ENCODE data around the gene PHEX.
"Not testable (repeated sequence)": the region's sequence is repeated elsewhere in the genome, so short reads cannot be mapped to it uniquely, and the experiment has no call there.

PHEX gene

GRCh38 chrX:22248401-22248800 lies 216.3 kb downstream of the PHEX start:
- H3K9me3 ChIP-seq (ENCODE audit: insufficient read depth, low read depth, low read length) = no peaks in the 10 kb centered on the region
- no peaks in the 10 kb centered on the region for H3K36me3 ChIP-seq (ENCODE audit: insufficient read depth, low read length)
- H3K9ac ChIP-seq (ENCODE audit: low read depth, low read length) = no peak overlapping the region
- H3K27ac ChIP-seq (ENCODE audit: low read depth, low read length) = no peak overlapping the region
- no peak overlapping the region for H3K4me3 ChIP-seq (ENCODE audit: low read length)
- no peaks in the 10 kb centered on the region for H3K27me3 ChIP-seq (ENCODE audit: insufficient read depth, low read length)
- H3K4me1 ChIP-seq (ENCODE audit: insufficient read depth, low read length) = no peaks in the 10 kb centered on the region
- 80% methylated on average over 3 of the region's 3 CpGs for WGBS

DNA sequence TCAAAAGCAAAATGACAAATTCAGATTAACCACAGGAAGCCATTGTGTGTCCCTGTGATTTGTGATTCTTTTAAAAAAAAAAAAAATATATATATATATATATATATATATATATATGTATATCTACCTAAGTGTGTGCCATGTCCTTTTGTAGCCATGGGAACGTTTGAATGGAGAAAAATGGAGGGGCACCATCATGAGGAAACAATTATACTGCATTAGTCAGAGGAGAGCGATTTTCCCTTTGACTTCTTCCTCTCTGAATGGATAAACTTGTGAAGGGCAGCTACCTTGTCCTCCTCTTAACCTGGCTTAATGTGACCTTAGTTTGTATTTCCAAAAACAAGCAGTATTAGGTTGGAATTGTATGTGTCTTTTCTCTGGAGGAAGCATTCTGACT lies 217.2 kb downstream of the PHEX start:
- H3K4me3 ChIP-seq (ENCODE audit: low read length) = no peak overlapping the region

DNA sequence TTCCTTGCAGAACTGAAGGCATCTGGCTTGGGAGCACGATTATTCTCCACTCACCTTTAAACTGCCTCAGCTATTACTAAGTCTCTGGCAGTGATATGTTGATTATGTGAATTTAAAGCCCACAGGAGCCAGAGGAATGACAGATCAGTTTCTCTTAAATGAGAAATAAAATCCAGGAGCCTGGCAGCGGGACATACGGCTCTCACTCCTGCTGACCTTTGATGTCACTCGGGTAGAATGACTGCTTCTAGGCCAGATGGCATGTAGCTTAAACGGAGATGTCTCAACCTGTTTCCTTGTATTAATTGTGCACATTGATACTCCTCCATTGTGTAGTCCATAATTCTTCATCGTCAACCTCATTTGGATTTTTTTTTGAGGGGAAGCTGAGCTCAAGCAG lies 236.6 kb downstream of the PHEX start:
- no peaks in the 10 kb centered on the region for H3K4me1 ChIP-seq (ENCODE audit: insufficient read depth, low read length)
- no peak overlapping the region for H3K4me3 ChIP-seq (ENCODE audit: low read length)
- no peaks in the 10 kb centered on the region for H3K9me3 ChIP-seq (ENCODE audit: insufficient read depth, low read depth, low read length)
- H3K9ac ChIP-seq (ENCODE audit: low read depth, low read length) = no peak overlapping the region
- 93% methylated on average over 5 of the region's 6 CpGs for WGBS
- H3K27ac ChIP-seq (ENCODE audit: low read depth, low read length) = no peak overlapping the region
- no peaks in the 10 kb centered on the region for H3K27me3 ChIP-seq (ENCODE audit: insufficient read depth, low read length)
- no peaks in the 10 kb centered on the region for H3K36me3 ChIP-seq (ENCODE audit: insufficient read depth, low read length)

More for the DNA sequence above, 217.2 kb downstream of the PHEX start:
- Histone ChIP-seq H3K27me3 (ENCODE audit: insufficient read depth, low read length) (no peaks in the 10 kb centered on the region), H3K9ac (ENCODE audit: low read depth, low read length) (no peak overlapping the region), H3K4me1 (ENCODE audit: insufficient read depth, low read length) (no peaks in the 10 kb centered on the region), H3K27ac (ENCODE audit: low read depth, low read length) (no peak overlapping the region), H3K9me3 (ENCODE audit: insufficient read depth, low read depth, low read length) (no peaks in the 10 kb centered on the region), H3K36me3 (ENCODE audit: insufficient read depth, low read length) (no peaks in the 10 kb centered on the region)
- WGBS = 71% methylated on average over 1 of the region's 2 CpGs

GRCh38 chrX:22272613-22273012 lies 240.5 kb downstream of the PHEX start, which contains the start of gene CBLL2:
Gene CBLL2 (plus strand): TSS chrX:22272913. CDS start chrX:22272992, 79 bp downstream.
- Histone ChIP-seq H3K4me1 (ENCODE audit: insufficient read depth, low read length) (no peaks in the 10 kb centered on the region), H3K36me3 (ENCODE audit: insufficient read depth, low read length) (no peaks in the 10 kb centered on the region), H3K27me3 (ENCODE audit: insufficient read depth, low read length) (no peaks in the 10 kb centered on the region), H3K4me3 (ENCODE audit: low read length) (no peak within 1 kb of the TSS), H3K9ac (ENCODE audit: low read depth, low read length) (no peak within 1 kb of the TSS), H3K27ac (ENCODE audit: low read depth, low read length) (no peak within 1 kb of the TSS), H3K9me3 (ENCODE audit: insufficient read depth, low read depth, low read length) (no peaks in the 10 kb centered on the region)
- 95% methylated on average over 13 of the region's 13 CpGs for WGBS

GRCh38 chrX:22273714-22274317 lies 241.7 kb downstream of the PHEX start:
- Histone ChIP-seq H3K4me3 (ENCODE audit: low read length) (no peak overlapping the region), H3K27me3 (ENCODE audit: insufficient read depth, low read length) (no peaks in the 10 kb centered on the region), H3K27ac (ENCODE audit: low read depth, low read length) (no peak overlapping the region), H3K9me3 (ENCODE audit: insufficient read depth, low read depth, low read length) (no peaks in the 10 kb centered on the region), H3K9ac (ENCODE audit: low read depth, low read length) (no peak overlapping the region), H3K36me3 (ENCODE audit: insufficient read depth, low read length) (no peaks in the 10 kb centered on the region), H3K4me1 (ENCODE audit: insufficient read depth, low read length) (no peaks in the 10 kb centered on the region)
- WGBS = 96% methylated on average over 13 of the region's 15 CpGs

DNA sequence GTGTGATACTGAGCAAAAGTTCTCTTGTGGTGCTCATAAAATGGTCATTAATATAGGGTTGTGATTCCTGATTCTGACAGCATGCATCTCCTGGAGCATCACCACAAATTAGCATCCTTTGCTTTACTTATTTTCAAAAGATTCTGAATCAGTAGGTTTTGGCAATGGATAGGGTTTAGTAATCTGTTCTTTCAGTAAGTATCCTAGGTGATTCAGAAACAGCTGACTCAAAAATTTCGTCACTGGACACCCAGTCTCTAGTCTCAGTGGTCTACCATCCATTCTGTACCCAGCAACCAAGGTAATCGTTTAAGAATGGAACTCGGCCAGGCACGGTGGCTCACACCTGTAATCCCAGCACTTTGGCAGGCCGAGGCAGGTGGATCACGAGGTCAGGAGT lies 244.7 kb downstream of the PHEX start:
- Histone ChIP-seq H3K4me1 (ENCODE audit: insufficient read depth, low read length) (no peaks in the 10 kb centered on the region), H3K9me3 (ENCODE audit: insufficient read depth, low read depth, low read length) (no peaks in the 10 kb centered on the region), H3K4me3 (ENCODE audit: low read length) (no peak overlapping the region), H3K27me3 (ENCODE audit: insufficient read depth, low read length) (no peaks in the 10 kb centered on the region), H3K9ac (ENCODE audit: low read depth, low read length) (no peak overlapping the region), H3K36me3 (ENCODE audit: insufficient read depth, low read length) (no peaks in the 10 kb centered on the region), H3K27ac (ENCODE audit: low read depth, low read length) (no peak overlapping the region)
- WGBS = 96% methylated on average over 6 of the region's 6 CpGs

DNA sequence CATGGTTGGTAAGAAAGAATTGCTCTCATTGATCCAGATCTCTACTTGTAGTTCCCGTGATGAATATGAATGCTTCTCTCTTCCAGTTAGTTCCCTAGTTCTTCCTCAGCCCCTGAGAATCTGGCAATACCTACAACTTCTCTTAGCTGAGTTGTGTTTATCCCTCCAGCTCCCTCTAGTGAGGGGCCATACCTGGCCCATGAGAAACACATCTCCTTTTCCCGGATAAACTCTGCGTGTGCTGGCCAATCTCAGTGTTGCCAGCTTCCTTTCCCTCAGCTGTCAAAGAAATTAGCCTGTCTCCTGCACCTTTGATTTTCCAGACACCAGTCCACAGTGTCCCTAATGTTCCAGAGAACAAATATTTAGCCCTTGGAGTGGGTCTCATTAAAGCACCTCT lies 246.2 kb downstream of the PHEX start:
- Histone ChIP-seq H3K27ac (ENCODE audit: low read depth, low read length) (no peak overlapping the region), H3K9me3 (ENCODE audit: insufficient read depth, low read depth, low read length) (no peaks in the 10 kb centered on the region), H3K27me3 (ENCODE audit: insufficient read depth, low read length) (no peaks in the 10 kb centered on the region), H3K9ac (ENCODE audit: low read depth, low read length) (no peak overlapping the region), H3K4me3 (ENCODE audit: low read length) (no peak overlapping the region), H3K4me1 (ENCODE audit: insufficient read depth, low read length) (no peaks in the 10 kb centered on the region), H3K36me3 (ENCODE audit: insufficient read depth, low read length) (no peaks in the 10 kb centered on the region)
- WGBS = 78% methylated on average over 3 of the region's 3 CpGs

GRCh38 chrX:22289209-22289608 lies 257.1 kb downstream of the PHEX start:
- H3K27me3 ChIP-seq (ENCODE audit: insufficient read depth, low read length); H3K27ac ChIP-seq (ENCODE audit: low read depth, low read length); H3K4me1 ChIP-seq (ENCODE audit: insufficient read depth, low read length); H3K36me3 ChIP-seq (ENCODE audit: insufficient read depth, low read length); H3K4me3 ChIP-seq (ENCODE audit: low read length); H3K9ac ChIP-seq (ENCODE audit: low read depth, low read length); H3K9me3 ChIP-seq (ENCODE audit: insufficient read depth, low read depth, low read length): not testable (repeated sequence)
- WGBS = 95% methylated on average over 3 of the region's 3 CpGs

DNA sequence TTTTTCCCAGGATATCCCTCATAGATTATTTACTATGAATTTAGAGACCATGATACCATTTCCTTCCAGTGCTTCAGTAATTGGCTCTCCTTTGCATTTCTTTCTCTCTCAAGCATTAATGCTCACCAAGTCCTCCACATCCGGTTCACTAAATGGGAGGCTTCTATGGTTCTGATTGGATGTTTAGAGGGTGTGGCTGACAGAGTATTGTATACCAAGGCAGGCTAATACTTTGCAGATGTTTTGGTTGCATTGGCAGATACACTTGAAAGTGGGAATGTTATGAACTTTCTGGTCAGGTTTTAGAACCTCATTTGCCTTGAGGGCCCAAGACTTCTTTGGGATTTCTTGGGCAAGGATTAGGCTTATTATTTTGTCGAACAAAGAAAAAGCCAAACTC lies 264.7 kb downstream of the PHEX start:
- Histone ChIP-seq H3K4me1 (ENCODE audit: insufficient read depth, low read length) (peaks cover 9% of the 10 kb centered on the region; the same call in 1 of the 2 replicates), H3K9me3 (ENCODE audit: insufficient read depth, low read depth, low read length) (no peaks in the 10 kb centered on the region), H3K9ac (ENCODE audit: low read depth, low read length) (no peak overlapping the region), H3K27ac (ENCODE audit: low read depth, low read length) (no peak overlapping the region), H3K4me3 (ENCODE audit: low read length) (no peak overlapping the region), H3K36me3 (ENCODE audit: insufficient read depth, low read length) (no peaks in the 10 kb centered on the region), H3K27me3 (ENCODE audit: insufficient read depth, low read length) (no peaks in the 10 kb centered on the region)
- WGBS = 60% methylated on average over 1 of the region's 2 CpGs

- no peak overlapping the region for H3K9ac ChIP-seq (ENCODE audit: low read depth, low read length)
- peaks cover 9% of the 10 kb centered on the region; the same call in 1 of the 2 replicates for H3K4me1 ChIP-seq (ENCODE audit: insufficient read depth, low read length)
- no peak overlapping the region for H3K27ac ChIP-seq (ENCODE audit: low read depth, low read length)
- H3K9me3 ChIP-seq (ENCODE audit: insufficient read depth, low read depth, low read length) = no peaks in the 10 kb centered on the region
- H3K4me3 ChIP-seq (ENCODE audit: low read length) = no peak overlapping the region
- H3K36me3 ChIP-seq (ENCODE audit: insufficient read depth, low read length) = no peaks in the 10 kb centered on the region
- WGBS = 41% methylated on average over 2 of the region's 2 CpGs
- H3K27me3 ChIP-seq (ENCODE audit: insufficient read depth, low read length) = no peaks in the 10 kb centered on the region
Observed at GRCh38 chrX:22300130-22300529, 268.0 kb downstream of the PHEX start.

Measured in HUES64 (cell line).